B cell (primary cell): ENCODE measurements around the gene PRRG1. TPM values are rescaled to one million over a fixed set of nuclear protein-coding genes. Genes with fewer than 3 reads are reported as not detected.

Experiments used
- ATAC-seq: fragments of 200-7000 bp; cut with Tn5 transposase; one replicate; pipeline ENCODE4 v1.10.0; 2021; ENCODE audit warnings: low read depth, mild to moderate bottlenecking, moderate number of reproducible peaks, moderate library complexity
- CTCF ChIA-PET: fragments of 350-600 bp; sonication (Branson Sonifier 250); formaldehyde crosslinking; loops from one replicate; lab custom pipeline; 2021; ENCODE audit warnings: antibody characterized with exemption, inconsistent platforms; lab: Charles Lee
- POLR2A ChIA-PET: fragments of 350-600 bp; sonication (Branson Sonifier 250); formaldehyde crosslinking; loops from one replicate; lab custom pipeline; 2021; ENCODE audit warnings: antibody characterized with exemption; lab: Charles Lee
- DNase-seq: peaks from one replicate; pipeline ENCODE4 v3.0.0; 2013
- H2AFZ ChIP-seq: 2 replicates; pipeline ENCODE4 v1.6.1; 2012; ENCODE audit warnings: mild to moderate bottlenecking, low read depth, low read length; ENCODE audit not compliant: insufficient read depth, poor library complexity, severe bottlenecking
- H3K27ac ChIP-seq, 2 donors: 1 replicate in 1 of 2; 2 replicates in 1 of 2; pipeline ENCODE4 v1.5.1; 2012 to 2013; ENCODE audit warnings: low read length in 2 of 2, mild to moderate bottlenecking in 2 of 2, moderate library complexity in 1 of 2
- H3K27me3 ChIP-seq, 4 experiments: fragments of 200-600 bp in 1 of 4; sonication (generic) in 1 of 4; replicated peaks in 1 of 4; 1 replicate in 2 of 4; 2 replicates in 2 of 4; pipeline versions ENCODE4 v1.6.1 to v1.7.0; 2013 to 2016; ENCODE audit warnings: low read length in 3 of 4, mild to moderate bottlenecking in 2 of 4, mixed read lengths in 1 of 4, moderate library complexity in 1 of 4; ENCODE audit not compliant: insufficient read depth in 4 of 4, control insufficient read depth in 3 of 4; ENCODE audit errors: control extremely low read depth in 1 of 4
- H3K36me3 ChIP-seq, 2 experiments: replicated peaks in 1 of 2; 1 replicate in 1 of 2; 2 replicates in 1 of 2; pipeline versions ENCODE4 v1.6.1 to v1.7.1; 2013; ENCODE audit warnings: low read length in 1 of 2; ENCODE audit not compliant: insufficient read depth in 2 of 2, control insufficient read depth in 1 of 2; ENCODE audit errors: control extremely low read depth in 1 of 2, extremely low read depth in 1 of 2
- H3K4me1 ChIP-seq, 2 donors: fragments of 200-600 bp in 1 of 2; sonication (generic) in 1 of 2; 1 replicate in 1 of 2; 2 replicates in 1 of 2; pipeline versions ENCODE4 v1.5.1 to v1.6.1; 2013 to 2017; ENCODE audit warnings: low read length in 2 of 2; ENCODE audit not compliant: control insufficient read depth in 2 of 2, insufficient read depth in 2 of 2
- H3K4me2 ChIP-seq: replicated peaks from 2 replicates; pipeline ENCODE3; 2012; ENCODE audit warnings: mild to moderate bottlenecking, low read depth, low read length; ENCODE audit not compliant: poor library complexity, severe bottlenecking
- H3K4me3 ChIP-seq, 5 experiments: fragments of 200-600 bp in 1 of 5; sonication (generic) in 1 of 5; 1 replicate in 3 of 5; 2 replicates in 2 of 5; pipeline versions ENCODE4 v1.5.1 to v1.7.0; 2011 to 2016; ENCODE audit warnings: low read length in 4 of 5, mild to moderate bottlenecking in 4 of 5, low read depth in 2 of 5, control low read depth in 1 of 5, moderate library complexity in 1 of 5; ENCODE audit not compliant: insufficient read depth in 1 of 5; ENCODE audit errors: control extremely low read depth in 1 of 5, extremely low read depth in 1 of 5
- H3K79me2 ChIP-seq: fragments of 200-600 bp; sonication (generic); one replicate; pipeline ENCODE4 v1.6.0; 2016; ENCODE audit warnings: low read length; ENCODE audit not compliant: control insufficient read depth, insufficient read depth
- H3K9ac ChIP-seq: fragments of 200-600 bp; sonication (generic); 2 replicates; pipeline ENCODE4 v1.6.1; 2017; ENCODE audit warnings: mild to moderate bottlenecking, low read length, moderate library complexity
- H3K9me3 ChIP-seq, 3 donors: one replicate each; pipeline versions ENCODE4 v1.6.1 to v1.7.1; 2013; ENCODE audit warnings: low read length in 2 of 3; ENCODE audit not compliant: control insufficient read depth in 2 of 3, insufficient read depth in 1 of 3; ENCODE audit errors: control extremely low read depth in 1 of 3
- H4K20me1 ChIP-seq: 2 replicates; pipeline ENCODE4 v1.6.0; 2012; ENCODE audit warnings: mild to moderate bottlenecking, low read length; ENCODE audit not compliant: insufficient read depth, control insufficient read depth, poor library complexity, severe bottlenecking
- H3K27ac Mint-ChIP-seq: one replicate; pipeline ENCODE4 v1.8.0; 2021; ENCODE audit warnings: mixed read lengths
- H3K27me3 Mint-ChIP-seq: one replicate; pipeline ENCODE4 v1.8.0; 2021; ENCODE audit warnings: mixed read lengths
- H3K4me1 Mint-ChIP-seq: one replicate; pipeline ENCODE4 v1.8.0; 2021; ENCODE audit warnings: mixed read lengths
- H3K4me3 Mint-ChIP-seq: one replicate; pipeline ENCODE4 v1.8.0; 2021; ENCODE audit warnings: mixed read lengths
- H3K9me3 Mint-ChIP-seq: one replicate; pipeline ENCODE4 v1.8.0; 2022; ENCODE audit warnings: mixed read lengths; ENCODE audit not compliant: insufficient read depth
- CTCF ChIP-seq: fragments of 200-600 bp; IDR thresholded peaks from one replicate; pipeline ENCODE4 v1.8.0; 2022; ENCODE audit warnings: antibody characterized with exemption, mild to moderate bottlenecking
- EZH2 ChIP-seq: IDR thresholded peaks from 2 replicates; pipeline ENCODE4 v1.6.1; 2012; ENCODE audit warnings: borderline replicate concordance, low read depth, mild to moderate bottlenecking, moderate library complexity, low read length; ENCODE audit not compliant: insufficient read depth, poor library complexity, severe bottlenecking
- whole genome bisulfite sequencing: methylation state at CpG from one replicate; pipeline ENCODE4 v1.1.5; 2013; ENCODE audit warnings: missing lambda C conversion rate; ENCODE audit not compliant: insufficient coverage; 5-methylcytosine and 5-hydroxymethylcytosine counted together
- intact Hi-C: fragments of 100-400 bp; cut with micrococcal nuclease; formaldehyde crosslinking; loops from one replicate; pipeline ENCODE4 v1.10.0; 2022
- polyA plus RNA-seq: library from polyadenylated mRNA; depleted of rRNA; stranded (reverse); fragments of >200 nt; gene quantifications from 2 replicates; pipeline ENCODE4 v1.2.3, GENCODE V29; 2012
- total RNA-seq, 2 donors: library from RNA; stranded (reverse); fragments of 120-200 nt in 1 of 2; gene quantifications; 1 replicate in 1 of 2; 2 replicates in 1 of 2; pipeline versions ENCODE4 v1.2.3 to v1.2.4, GENCODE V29; 2013 to 2022

PRRG1 gene
- total and polyA plus RNA-seq, 2 donors (not counting 1 experiment from before 2014, with no cell fraction given), result not detected

GRCh38 chrX:37383313-37383712 lies 34.1 kb downstream of the PRRG1 start:
- no peak overlapping the region for H3K27ac Mint-ChIP-seq
- H3K27me3 Mint-ChIP-seq, result peaks cover 3% of the 10 kb centered on the region
- H3K4me2 ChIP-seq, result no peak overlapping the region
- no peak overlapping the region for H2AFZ ChIP-seq
- POLR2A ChIA-PET, result no interaction called here
- no peaks in the 10 kb centered on the region for H3K4me1 ChIP-seq
- CTCF ChIA-PET, result no interaction called here
- no peaks in the 10 kb centered on the region for H3K27me3 ChIP-seq
- no peak for DNase-seq
- H3K9me3 Mint-ChIP-seq, result no peaks in the 10 kb centered on the region
- no peak overlapping the region for H3K9ac ChIP-seq
- H3K9me3 ChIP-seq, result no peaks in the 10 kb centered on the region
- no peak overlapping the region for H3K4me3 Mint-ChIP-seq
- no peak for ATAC-seq
- H3K79me2 ChIP-seq, result no peaks in the 10 kb centered on the region
- no peaks in the 10 kb centered on the region for H3K4me1 Mint-ChIP-seq
- no peak overlapping the region for H3K4me3 ChIP-seq
- TF ChIP-seq CTCF (no peak), EZH2 (no peak)
- no peaks in the 10 kb centered on the region for H3K36me3 ChIP-seq
- intact Hi-C loops, result no loop called here
- H4K20me1 ChIP-seq, result no peaks in the 10 kb centered on the region
- H3K27ac ChIP-seq, result no peak overlapping the region

GRCh38 chrX:37388413-37388812 lies 39.2 kb downstream of the PRRG1 start:
- Histone ChIP-seq H3K36me3 (no peaks in the 10 kb centered on the region), H3K27me3 (peaks cover 0 to 2% (median 0%) of the 10 kb centered on the region in 4 experiments), H3K9ac (no peak overlapping the region), H3K4me2 (no peak overlapping the region), H4K20me1 (no peaks in the 10 kb centered on the region), H3K9me3 (no peaks in the 10 kb centered on the region), H2AFZ (no peak overlapping the region), H3K27ac (no peak overlapping the region), H3K4me1 (no peaks in the 10 kb centered on the region), H3K4me3 (no peak overlapping the region), H3K79me2 (no peaks in the 10 kb centered on the region)
- no peak overlapping the region for H3K27ac Mint-ChIP-seq
- ATAC-seq (no peak), DNase-seq (no peak)
- H3K27me3 Mint-ChIP-seq, result peaks cover 3% of the 10 kb centered on the region
- CTCF ChIA-PET, result no interaction called here
- TF ChIP-seq EZH2, result no peak
- TF ChIP-seq CTCF, result no peak
- POLR2A ChIA-PET, result no interaction called here
- H3K4me3 Mint-ChIP-seq, result no peak overlapping the region
- 100% methylated on average over 4 of the region's 4 CpGs for WGBS
- no peaks in the 10 kb centered on the region for H3K9me3 Mint-ChIP-seq
- intact Hi-C loops, result no loop called here
- no peaks in the 10 kb centered on the region for H3K4me1 Mint-ChIP-seq
